ENCODE data around the gene PHF21A.

The PHF21A gene

DNA sequence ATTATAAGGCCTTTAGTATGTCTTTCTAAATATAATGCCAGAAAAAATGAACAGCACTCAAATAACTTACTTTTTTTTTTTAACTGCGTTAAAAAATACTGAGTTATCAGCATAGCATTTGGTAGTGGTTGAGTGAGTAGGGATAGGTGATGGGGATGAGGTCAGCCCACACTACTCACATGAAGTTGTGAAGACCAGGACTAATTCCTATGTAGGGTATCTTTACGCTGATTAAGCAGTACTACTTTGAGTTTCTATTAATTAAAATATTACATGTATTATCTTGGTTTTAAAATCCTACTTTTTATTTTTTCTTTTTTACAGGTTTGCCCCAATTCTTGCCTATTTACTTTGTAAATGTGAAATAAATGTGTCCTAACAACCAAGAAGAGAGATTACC lies 13.5 kb downstream of the PHF21A start:
- no peak overlapping the region for H3K4me2 ChIP-seq (ENCODE audit: low read length)
- H3K27ac ChIP-seq (ENCODE audit: low read length): no peak overlapping the region
- H3K9me3 ChIP-seq (ENCODE audit: insufficient read depth, low read length): no peaks in the 10 kb centered on the region
- peaks cover 32% of the 10 kb centered on the region for H3K79me2 ChIP-seq (ENCODE audit: low read length)
- TF ChIP-seq, protein P1, sequence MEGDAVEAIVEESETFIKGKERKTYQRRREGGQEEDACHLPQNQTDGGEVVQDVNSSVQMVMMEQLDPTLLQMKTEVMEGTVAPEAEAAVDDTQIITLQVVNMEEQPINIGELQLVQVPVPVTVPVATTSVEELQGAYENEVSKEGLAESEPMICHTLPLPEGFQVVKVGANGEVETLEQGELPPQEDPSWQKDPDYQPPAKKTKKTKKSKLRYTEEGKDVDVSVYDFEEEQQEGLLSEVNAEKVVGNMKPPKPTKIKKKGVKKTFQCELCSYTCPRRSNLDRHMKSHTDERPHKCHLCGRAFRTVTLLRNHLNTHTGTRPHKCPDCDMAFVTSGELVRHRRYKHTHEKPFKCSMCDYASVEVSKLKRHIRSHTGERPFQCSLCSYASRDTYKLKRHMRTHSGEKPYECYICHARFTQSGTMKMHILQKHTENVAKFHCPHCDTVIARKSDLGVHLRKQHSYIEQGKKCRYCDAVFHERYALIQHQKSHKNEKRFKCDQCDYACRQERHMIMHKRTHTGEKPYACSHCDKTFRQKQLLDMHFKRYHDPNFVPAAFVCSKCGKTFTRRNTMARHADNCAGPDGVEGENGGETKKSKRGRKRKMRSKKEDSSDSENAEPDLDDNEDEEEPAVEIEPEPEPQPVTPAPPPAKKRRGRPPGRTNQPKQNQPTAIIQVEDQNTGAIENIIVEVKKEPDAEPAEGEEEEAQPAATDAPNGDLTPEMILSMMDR (IDR thresholded peaks at IDR 0.05; ENCODE audit: low read depth, low read length): no peak
- no peak for TF ChIP-seq EZH2phosphoT487 (IDR thresholded peaks at IDR 0.05; ENCODE audit: low read depth)
- no peak overlapping the region for H2AFZ ChIP-seq (ENCODE audit: low read depth, low read length)
- H3K36me3 ChIP-seq (replicated peaks; ENCODE audit: low read depth, low read length): no peaks in the 10 kb centered on the region
- no peaks in the 10 kb centered on the region for H3K4me1 ChIP-seq (ENCODE audit: low read length)
- no peak overlapping the region for H3K4me3 ChIP-seq (ENCODE audit: low read length)
- peaks cover 16% of the 10 kb centered on the region; the same call in 1 of the 2 replicates for H4K20me1 ChIP-seq (ENCODE audit: insufficient read depth, low read length)
- H3K9ac ChIP-seq (ENCODE audit: low read length): no peak overlapping the region
- H3K27me3 ChIP-seq (ENCODE audit: low read depth, low read length): no peaks in the 10 kb centered on the region

DNA sequence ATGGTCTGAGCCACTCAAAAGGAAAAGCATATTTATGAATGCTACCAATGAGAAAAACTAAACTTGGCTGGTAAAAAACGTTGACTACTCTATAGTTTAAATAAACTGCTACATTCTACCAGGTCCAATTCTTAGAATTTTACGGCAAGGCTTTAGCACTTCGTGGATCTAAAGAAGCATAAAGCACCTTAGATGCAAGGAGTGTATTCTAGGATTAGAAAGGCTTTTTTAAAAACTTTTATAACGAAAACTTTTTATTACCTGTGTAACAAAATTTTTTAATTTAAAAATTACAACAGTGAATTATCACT lies 13.9 kb downstream of the PHF21A start:
- H3K36me3 ChIP-seq (replicated peaks; ENCODE audit: low read depth, low read length): no peaks in the 10 kb centered on the region
- no peak overlapping the region for H3K4me2 ChIP-seq (ENCODE audit: low read length)
- no peak overlapping the region for H3K9ac ChIP-seq (ENCODE audit: low read length)
- H3K27ac ChIP-seq (ENCODE audit: low read length): no peak overlapping the region
- H3K9me3 ChIP-seq (ENCODE audit: insufficient read depth, low read length): no peaks in the 10 kb centered on the region
- H3K4me3 ChIP-seq (ENCODE audit: low read length): no peak overlapping the region
- no peaks in the 10 kb centered on the region for H3K4me1 ChIP-seq (ENCODE audit: low read length)
- TF ChIP-seq, protein P1 (IDR thresholded peaks at IDR 0.05; ENCODE audit: low read depth, low read length): no peak
- TF ChIP-seq EZH2phosphoT487 (IDR thresholded peaks at IDR 0.05; ENCODE audit: low read depth): no peak
- peaks cover 29% of the 10 kb centered on the region for H3K79me2 ChIP-seq (ENCODE audit: low read length)
- H3K27me3 ChIP-seq (ENCODE audit: low read depth, low read length): no peaks in the 10 kb centered on the region
- peaks cover 12% of the 10 kb centered on the region; the same call in 1 of the 2 replicates for H4K20me1 ChIP-seq (ENCODE audit: insufficient read depth, low read length)
- no peak overlapping the region for H2AFZ ChIP-seq (ENCODE audit: low read depth, low read length)

DNA sequence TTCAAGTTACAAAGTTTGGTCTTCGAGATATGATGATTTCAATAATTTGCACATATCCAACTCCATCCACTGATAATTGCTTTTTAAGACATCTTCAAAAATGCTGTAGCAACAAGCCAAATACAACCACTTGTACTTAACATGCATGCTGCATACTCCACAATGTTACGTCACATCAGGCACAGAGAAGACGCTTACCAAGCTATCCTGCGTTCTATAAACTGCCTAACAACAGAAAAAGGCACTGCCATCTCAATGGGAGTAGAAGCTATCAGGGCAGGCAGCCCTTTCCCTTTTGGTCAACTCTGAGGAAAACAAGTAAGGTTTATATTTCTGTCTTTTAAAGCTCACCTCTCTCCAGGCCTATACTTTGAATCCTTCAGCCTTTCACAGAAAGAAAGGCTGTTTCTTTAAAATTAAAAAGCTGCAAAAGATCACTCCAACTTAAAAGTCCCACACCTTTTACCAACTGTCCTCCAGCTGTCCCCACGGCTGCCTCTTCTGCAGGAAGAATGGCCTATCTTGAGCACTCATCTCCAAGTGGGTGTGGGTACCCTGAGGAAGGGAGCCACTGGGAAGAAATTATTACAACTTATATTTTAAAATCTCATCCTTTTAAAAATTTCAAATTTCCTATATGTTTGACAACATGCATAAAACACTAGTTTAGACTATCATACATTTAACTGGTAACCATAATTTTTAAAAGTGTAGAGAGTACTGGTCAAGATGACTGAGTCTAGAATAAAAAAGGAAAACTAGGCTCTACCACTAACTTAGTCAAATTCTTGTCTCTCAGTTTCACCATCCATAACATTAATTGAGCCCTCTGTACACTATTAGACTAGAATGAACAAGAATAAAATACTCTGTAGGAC lies 14.5 kb downstream of the PHF21A start:
- no peak for TF ChIP-seq EZH2phosphoT487 (IDR thresholded peaks at IDR 0.05; ENCODE audit: low read depth)
- TF ChIP-seq, protein P1 (IDR thresholded peaks at IDR 0.05; ENCODE audit: low read depth, low read length): no peak
- H3K9ac ChIP-seq (ENCODE audit: low read length): no peak overlapping the region
- H3K4me1 ChIP-seq (ENCODE audit: low read length): no peaks in the 10 kb centered on the region
- no peaks in the 10 kb centered on the region for H3K9me3 ChIP-seq (ENCODE audit: insufficient read depth, low read length)
- H3K4me2 ChIP-seq (ENCODE audit: low read length): no peak overlapping the region
- no peaks in the 10 kb centered on the region for H3K27me3 ChIP-seq (ENCODE audit: low read depth, low read length)
- no peak overlapping the region for H3K27ac ChIP-seq (ENCODE audit: low read length)
- peaks cover 24% of the 10 kb centered on the region for H3K79me2 ChIP-seq (ENCODE audit: low read length)
- H3K4me3 ChIP-seq (ENCODE audit: low read length): no peak overlapping the region
- H4K20me1 ChIP-seq (ENCODE audit: insufficient read depth, low read length): peaks cover 8% of the 10 kb centered on the region; the same call in 1 of the 2 replicates
- no peaks in the 10 kb centered on the region for H3K36me3 ChIP-seq (replicated peaks; ENCODE audit: low read depth, low read length)
- H2AFZ ChIP-seq (ENCODE audit: low read depth, low read length): no peak overlapping the region

DNA sequence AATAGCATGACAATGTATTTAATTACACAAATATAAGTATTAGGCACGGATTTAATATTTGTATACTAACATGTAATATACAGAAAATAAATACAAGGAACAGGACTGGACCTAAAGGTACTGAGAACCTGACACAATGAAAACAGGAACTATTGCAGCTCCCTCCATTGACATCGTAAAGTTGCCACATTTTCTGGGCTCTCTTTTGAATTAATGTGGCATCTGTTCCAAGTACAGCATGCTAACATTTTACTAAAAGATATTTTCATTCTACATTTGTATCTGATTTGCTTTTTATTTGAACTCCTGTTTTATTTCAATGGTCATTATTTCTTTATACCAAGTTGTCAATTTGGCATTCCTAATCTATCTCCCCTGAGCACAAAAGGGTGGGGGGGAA lies 15.3 kb downstream of the PHF21A start:
- Histone ChIP-seq H4K20me1 (ENCODE audit: insufficient read depth, low read length) (0 out of 2 replicates have a peak, but pooled peaks cover 5% of the 10 kb centered on the region), H3K9me3 (ENCODE audit: insufficient read depth, low read length) (no peaks in the 10 kb centered on the region), H3K36me3 (replicated peaks; ENCODE audit: low read depth, low read length) (no peaks in the 10 kb centered on the region), H3K4me3 (ENCODE audit: low read length) (no peak overlapping the region), H3K79me2 (ENCODE audit: low read length) (peaks cover 20% of the 10 kb centered on the region; the same call in 1 of the 2 replicates), H3K27ac (ENCODE audit: low read length) (no peak overlapping the region), H3K4me2 (ENCODE audit: low read length) (no peak overlapping the region), H3K9ac (ENCODE audit: low read length) (no peak overlapping the region), H2AFZ (ENCODE audit: low read depth, low read length) (no peak overlapping the region), H3K4me1 (ENCODE audit: low read length) (no peaks in the 10 kb centered on the region), H3K27me3 (ENCODE audit: low read depth, low read length) (no peaks in the 10 kb centered on the region)
- no peak for TF ChIP-seq EZH2phosphoT487 (IDR thresholded peaks at IDR 0.05; ENCODE audit: low read depth)
- TF ChIP-seq, protein P1 (IDR thresholded peaks at IDR 0.05; ENCODE audit: low read depth, low read length): no peak

All from OCI-LY3 (cell line).